Measurements from ENCODE around the gene WDR88.
"Not testable (repeated sequence)": the region's sequence is repeated elsewhere in the genome, so short reads cannot be mapped to it uniquely, and the experiment has no call there.

The WDR88 gene

DNA sequence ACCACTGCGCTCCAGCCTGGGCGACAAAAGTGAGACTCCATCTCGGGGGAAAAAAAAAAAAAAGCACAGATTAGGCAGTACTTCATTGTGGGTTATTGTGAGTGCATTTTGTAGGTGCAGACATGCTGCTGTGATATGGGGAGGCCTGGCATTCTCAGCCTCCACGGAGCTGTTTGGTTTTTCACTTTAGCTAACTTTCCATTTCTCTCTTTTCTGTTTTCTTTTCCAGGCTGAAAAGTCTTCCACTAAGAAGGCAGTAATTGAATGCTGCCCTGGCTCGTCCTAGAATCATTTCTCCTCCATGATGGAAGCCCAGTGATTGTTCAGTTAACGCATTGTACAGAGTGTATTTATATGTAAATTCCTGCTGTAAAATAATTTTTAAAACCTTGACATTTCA, 2.0 kb upstream of the WDR88 start:
- DNase-seq (ENCODE audit: low spot score): no peak

DNA sequence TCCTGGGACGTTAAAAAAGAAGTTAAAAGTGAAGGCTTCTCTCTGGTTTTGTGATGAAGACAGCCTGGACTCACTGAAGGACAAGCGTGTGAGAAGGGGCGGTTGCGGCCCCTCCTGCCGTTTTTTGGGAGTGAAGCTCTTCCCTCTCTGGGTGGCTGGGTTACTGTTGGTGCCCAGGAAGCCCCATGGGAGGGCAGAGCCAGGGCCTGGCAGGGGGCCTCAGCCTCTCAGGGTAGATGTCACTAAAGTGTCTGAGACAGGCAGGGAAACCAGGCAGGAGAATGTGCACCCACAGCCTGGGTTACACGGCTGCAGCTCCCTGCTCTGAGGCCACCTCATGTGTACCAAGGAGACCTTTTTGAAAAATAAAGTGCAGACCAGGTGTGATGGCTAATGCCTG, 1.5 kb upstream of the WDR88 start:
- no peak for DNase-seq (ENCODE audit: low spot score)

DNA sequence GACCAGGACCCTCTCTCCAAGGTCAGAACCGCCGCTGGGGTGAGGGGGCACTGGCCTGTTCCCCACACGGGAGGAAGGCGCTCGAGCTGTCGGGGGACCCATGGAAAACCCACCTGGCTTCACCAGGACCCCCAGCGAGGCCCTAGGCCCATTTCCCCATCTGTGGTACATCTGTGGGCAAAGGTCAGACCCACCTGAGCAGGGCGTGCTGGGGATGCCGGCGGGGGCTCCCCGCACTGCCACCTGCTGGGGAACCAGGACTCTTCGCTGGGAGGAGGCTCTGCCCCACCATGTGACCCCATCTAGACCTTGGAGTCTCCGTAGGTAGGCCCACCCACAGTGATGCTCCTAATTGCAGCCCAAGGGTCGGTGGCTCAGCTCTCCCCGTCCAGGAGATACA, 511 bp downstream of the WDR88 start:
- DNase-seq (ENCODE audit: low spot score): no peak

DNA sequence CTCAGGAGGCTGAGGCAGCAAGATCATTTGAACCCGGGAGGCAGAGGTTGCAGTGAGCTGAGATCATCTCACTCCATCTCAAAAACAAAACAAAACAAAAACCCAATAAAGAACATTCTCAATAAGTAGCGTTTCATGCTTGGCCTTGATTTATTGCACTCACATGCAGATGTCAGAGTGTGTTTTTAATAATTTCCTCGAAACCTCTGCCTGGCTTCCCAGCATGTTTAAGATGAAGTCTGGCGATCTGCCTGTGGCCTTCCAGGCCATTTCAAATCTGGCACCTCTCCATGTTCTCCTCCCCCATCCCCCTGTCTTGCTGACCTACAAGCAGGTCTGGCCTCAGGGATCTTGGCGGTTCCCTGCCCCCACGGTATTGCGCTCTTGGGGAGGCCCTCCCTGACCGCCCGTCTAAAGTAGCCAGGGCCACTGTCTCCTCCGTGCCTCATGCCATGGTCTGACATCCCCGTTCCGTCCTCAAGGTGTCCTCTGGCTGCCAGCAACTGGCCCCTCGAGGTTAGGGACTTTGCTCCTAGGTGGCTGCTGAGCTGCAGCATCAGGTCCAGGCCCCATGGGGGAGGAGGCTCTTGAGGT, 1.6 kb downstream of the WDR88 start:
- DNase-seq (ENCODE audit: low spot score): no peak

DNA sequence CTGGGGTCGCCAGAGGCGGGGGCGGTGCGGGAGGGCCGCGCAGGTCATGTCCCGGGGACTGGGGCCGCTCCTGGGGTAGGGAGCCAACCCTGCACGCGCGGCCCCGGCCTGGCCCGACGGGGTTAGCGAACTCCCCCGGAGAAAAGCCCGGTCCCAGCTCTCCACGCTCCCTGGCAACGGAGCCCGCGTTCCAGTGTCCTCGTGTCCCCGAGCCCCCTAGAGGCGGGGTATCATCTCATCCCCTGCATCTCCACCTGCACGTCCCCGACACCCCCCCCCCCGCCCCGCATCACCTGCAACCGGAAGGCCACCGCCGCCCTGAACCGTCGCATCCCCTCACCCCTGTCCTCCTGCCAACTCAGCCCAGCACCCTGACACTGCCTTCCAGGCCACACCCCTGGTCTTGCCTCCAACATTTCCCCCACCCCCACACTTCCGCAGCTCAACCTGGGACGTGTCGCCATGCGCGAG, 2.7 kb downstream of the WDR88 start:
- no peak for DNase-seq (ENCODE audit: low spot score)

DNA sequence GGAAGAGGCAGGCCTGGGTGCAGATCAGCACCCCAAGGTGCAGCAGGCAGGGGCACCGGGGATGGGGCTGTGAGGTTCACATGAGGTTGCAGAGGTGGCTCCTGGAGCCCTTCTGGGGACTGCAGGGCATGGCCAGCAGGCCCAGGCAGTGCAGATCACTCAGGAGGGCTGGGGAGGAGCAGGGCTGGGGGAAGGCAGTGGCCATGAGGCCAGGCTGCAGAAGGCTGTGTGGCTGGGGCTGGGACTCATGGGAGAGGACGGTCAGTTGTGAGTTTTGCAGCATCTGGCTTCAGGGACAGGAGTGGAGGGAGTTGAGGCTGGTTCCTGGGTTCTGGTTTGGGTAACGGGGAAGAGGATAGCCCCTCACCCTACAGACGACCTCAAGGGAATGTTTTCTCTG, 7.3 kb downstream of the WDR88 start:
- DNase-seq (ENCODE audit: low spot score): no peak

DNA sequence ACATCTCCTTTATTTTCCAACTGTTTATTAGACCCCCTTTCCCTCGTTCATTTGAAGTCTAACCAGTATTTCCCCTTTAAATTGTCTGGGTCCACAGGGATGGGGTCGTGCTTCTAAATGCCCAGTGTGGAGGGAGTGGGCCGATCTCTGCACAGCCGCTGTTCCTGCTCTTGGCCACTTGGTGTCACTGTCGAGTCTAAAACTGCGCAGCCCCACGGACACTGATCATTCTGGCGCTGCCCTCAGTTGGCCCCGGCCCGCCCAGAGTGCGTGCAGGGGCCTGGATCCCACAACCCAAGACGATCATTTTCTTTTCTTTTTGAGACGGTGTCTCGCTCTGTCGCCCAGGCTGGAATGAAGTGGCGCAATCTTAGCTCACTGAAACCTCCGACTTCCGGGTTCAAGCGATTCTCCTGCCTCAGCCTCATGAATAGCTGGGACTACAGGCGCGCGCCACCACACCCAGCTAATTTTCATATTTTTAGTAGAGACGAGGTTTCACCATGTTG, 12.0 kb downstream of the WDR88 start:
- DNase-seq (ENCODE audit: low spot score): peak; percentile 89

DNA sequence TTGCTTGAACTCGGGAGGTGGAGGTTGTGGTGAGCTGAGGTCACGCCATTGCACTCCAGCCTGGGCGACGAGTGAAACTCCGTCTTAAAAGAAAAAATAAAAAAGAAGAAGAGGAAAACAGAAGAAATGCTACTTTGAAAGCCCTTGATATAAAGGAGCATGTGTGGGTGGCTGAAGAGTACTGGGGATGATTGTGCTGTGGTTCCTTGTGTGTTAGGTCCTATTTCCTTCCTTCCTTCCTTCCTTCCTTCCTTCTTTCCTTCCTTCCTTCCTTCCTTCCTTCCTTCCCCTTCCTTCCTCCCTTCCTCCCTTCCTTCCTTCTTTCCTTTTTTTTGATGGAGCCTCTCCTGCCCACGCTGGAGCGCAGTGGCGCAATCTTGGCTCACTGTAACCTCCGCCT, 14.3 kb downstream of the WDR88 start:
- DNase-seq (ENCODE audit: low spot score): no peak

DNA sequence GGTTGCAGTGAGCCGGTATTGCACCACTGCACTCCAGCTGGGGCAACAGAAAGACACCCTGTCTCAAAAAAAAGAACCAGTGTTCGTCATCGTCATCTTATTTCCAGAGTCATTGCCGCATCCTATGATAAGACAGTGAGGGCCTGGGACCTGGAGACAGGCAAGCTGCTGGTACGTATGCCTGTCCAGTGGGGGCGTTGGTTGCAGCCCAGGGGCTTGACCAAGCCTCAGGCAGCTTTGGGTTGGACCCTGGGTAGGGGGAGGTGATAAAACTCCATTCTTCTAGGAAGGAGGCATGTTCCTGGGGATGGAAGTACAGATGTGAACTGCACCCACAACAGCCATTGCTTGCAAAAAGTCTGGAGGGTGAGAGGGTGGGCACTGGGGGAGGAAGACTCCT, 15.6 kb downstream of the WDR88 start:
- no peak for DNase-seq (ENCODE audit: low spot score)

DNA sequence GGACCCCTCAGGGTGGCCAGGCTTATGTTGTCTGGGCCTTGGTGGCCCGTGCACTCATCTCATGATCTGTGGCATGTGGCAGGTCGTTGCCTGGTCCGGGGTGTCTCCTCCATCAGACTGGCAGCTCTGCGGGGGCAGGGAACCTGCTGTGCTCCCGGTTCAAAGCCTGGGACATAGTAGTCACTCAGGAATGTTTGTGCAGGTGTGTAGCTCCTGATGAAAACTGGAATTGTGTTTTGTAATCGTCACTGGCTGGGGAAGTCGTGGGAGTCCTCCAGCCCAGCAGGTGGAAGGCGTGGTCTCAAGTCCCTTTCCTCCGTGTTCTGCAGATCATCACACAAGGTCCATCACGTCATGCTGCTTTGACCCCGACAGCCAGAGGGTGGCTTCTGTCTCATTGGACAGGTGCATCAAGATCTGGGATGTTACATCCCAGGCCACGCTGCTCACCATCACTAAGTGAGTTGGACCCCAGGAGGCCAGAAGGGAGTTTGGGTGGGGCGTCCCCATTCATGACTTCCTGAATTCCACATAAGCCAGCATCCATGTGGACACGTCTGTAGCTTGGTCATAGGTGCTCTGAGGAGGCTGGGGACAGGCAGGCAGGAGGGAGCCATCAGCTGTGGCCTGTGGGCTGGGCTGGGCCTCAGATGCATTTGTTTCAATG, 19.1 kb downstream of the WDR88 start:
- DNase-seq (ENCODE audit: low spot score): no peak

DNA sequence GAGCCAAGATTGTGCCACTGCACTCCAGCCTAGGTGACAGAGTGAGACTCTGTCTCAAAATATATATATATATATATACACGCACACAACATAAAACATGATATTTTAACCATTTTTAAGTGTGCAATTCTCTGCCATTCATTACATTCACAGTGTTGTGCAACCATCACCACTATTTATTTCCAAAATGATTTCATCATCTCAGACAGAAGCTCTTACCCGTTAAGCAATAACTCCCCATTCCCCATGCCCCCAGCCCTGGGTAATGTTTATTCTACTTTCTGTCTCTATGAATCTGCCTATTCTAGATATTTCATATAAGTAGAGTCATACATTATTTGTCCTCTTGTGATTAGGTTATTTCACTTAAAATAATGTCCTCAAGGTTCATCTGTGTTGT, 20.3 kb downstream of the WDR88 start:
- DNase-seq (ENCODE audit: low spot score): no peak

DNA sequence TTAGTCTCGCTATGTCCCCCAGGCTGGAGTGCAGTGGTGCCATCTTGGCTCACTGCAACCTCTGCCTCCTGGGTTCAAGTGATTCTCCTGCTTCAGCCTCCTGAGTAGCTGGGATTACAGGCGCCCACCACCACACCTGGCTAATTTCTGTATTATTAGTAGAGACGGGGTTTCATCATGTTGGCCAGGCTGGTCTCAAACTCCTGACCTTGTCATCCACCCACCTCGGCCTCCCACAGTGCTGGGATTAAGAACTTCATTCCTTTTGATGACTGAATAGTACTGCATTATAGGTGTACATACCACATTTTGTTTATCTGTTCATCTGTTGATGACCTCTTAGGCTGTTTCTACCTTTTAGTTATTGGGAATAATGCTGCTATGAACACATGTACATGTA, 20.7 kb downstream of the WDR88 start:
- DNase-seq (ENCODE audit: low spot score): not testable (repeated sequence)

DNA sequence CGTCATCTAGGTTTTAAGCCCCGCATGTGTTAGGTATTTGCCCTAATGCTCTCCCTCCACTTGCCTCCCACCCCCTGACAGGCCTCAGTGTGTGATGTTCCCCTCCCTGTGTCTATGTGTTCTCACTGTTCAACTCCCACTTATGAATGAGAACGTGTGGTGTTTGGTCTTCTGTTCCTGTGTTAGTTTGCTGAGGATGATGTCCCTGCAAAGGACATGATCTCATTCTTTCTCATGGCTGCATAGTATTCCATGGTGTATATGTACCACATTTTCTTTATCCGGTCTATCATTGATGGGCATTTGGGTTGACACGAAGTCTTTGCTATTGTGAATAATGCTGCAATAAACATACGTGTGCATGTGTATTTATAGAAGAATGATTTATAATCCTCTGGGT, 22.4 kb downstream of the WDR88 start:
- not testable (repeated sequence) for DNase-seq (ENCODE audit: low spot score)

DNA sequence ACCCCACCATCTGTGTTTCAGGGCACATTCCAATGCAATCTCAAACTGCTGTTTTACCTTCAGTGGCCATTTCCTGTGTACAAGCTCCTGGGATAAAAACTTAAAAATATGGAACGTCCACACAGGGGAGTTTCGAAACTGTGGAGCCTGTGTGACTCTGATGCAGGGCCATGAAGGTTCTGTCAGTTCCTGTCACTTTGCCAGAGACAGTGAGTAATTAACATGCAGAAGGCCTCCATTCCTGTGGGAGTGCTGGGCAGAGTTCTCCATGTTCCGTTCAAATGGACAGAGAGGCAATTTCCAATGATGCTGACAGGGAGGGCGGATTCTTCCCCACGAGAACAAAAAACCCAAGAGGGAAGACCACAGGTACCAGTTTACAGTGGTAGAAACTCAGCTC, 24.4 kb downstream of the WDR88 start:
- no peak for DNase-seq (ENCODE audit: low spot score)

DNA sequence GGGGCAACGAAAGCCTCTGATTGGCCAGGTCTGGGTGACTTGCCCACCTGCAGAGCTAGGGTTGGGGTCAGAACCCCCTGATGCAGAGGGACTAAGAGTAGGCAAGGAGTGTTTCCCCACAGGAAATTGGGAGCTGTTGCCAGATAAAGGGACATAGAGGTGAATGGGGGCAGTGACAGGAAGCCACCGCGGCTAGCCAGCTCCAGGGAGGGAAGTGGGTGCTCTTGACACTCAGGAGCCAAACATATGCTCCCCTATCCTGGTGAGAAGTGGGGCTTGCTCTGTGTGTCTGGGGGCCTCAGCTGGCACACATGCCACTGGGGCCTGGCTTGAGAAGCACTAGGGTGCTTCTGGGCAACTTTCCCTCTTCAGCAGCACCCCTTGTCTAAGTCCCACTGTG, 26.0 kb downstream of the WDR88 start:
- DNase-seq (ENCODE audit: low spot score): no peak

DNA sequence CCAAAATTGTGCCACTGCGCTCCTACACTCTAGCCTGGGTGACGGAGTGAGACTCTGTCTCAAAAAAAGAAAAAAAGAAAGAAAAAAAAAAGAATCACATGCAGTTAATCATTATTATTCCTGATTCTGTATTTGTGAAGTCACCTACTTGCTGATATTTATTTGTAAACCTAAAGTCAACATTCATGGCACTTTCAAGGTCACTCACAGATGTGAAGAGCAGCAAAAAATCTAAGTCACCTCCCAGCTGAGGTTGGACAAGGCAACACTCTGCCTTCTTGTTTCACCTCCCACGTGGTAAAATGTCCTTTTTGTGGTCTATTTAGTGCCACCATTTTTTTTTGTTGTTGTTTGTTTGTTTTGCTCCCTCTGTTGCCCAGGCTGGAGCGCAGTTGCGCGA, 26.5 kb downstream of the WDR88 start:
- DNase-seq (ENCODE audit: low spot score): no peak

DNA sequence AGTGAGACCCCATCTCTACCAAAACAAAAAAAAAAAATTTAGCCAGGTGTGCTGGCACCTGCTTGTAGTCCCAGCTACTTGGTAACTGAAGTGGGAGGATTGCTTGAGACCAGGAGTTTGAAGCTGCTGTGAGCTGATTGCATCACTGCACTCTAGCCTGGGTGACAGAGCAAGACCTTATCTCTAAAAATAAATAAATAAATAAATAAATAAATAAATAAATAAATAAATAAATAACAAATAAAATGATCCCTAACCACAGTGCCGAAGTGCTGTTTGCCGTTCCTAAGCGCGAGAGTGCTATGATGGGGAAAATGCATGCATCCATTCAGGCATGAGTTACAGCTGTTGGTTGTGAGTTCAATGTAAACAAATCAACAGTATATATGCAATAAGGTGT, 27.2 kb downstream of the WDR88 start:
- DNase-seq (ENCODE audit: low spot score): no peak

DNA sequence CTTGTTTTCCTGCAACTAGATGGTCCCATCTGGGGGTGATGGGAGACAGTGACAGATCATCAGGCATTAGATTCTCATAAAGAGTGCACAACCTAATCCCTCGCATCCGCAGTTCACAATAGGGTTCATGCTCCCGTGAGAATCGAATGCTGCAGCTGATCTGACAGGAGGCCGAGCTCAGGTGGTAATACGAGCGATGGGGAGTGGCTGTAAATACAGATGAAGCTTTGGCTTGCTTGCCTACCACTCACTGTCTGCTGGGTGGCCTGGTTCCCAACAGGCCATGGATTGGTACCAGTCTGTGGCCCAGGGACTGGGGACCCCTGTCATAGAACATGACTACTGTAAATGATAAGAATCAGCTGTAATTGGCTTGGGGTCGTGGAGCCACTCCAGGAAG, 28.0 kb downstream of the WDR88 start:
- no peak for DNase-seq (ENCODE audit: low spot score)

DNA sequence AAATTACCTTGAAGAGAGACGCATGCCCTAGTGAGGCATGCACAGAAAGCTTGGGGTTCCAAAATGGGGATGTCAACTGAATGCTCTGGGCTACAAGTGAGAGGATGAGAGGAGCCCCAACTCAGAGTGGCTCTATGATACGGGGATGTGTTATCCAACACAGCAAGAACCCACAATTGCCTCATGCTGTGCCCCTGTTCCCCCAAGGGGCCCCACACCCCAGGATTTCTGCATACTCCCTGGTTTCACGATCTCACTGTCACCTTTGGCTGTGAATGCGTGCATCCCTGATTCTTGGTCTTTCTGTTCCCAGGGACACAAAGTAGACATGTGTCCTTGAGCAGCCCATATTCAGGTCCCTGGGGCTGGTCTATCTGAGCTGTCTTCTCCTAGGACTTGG, 29.3 kb downstream of the WDR88 start:
- DNase-seq (ENCODE audit: low spot score): no peak

DNA sequence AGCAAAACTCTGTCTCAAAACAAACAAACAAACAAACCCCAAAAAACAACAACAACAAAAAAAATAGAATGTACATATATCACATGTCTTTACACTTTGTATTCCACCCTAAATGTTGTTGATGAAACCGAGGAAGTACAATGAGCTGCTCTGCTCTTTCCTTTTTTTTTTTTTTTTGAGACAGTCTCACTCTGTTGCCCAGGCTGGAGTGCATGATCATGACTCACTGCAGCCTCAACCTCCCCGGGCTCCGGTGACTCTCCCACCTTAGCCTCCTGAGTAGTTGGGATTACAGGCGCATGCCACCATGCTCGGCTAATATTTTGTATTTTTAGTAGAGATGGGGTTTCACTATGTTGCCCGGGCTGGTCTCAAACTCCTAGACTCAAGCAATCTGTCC, 31.6 kb downstream of the WDR88 start:
- DNase-seq (ENCODE audit: low spot score): no peak

DNA sequence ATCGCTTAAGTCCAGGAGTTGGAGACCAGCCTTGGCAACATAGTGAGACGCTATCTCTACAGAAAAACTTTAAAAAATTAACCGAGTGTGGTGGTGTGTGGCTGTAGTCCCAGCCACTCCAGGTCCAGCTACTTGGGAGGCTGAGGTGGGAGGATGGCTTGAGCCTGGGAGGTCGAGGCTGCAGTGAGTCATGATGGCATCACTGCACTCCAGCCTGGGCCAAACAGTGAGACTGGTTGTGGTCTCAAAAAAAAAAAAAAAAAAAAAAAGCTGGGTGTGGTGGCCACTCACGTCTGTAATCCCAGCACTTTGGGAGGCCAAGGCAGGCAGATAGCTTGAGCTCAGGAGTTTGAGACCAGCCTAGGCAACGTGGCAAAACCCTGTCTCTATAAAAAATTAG, 34.1 kb downstream of the WDR88 start:
- not testable (repeated sequence) for DNase-seq (ENCODE audit: low spot score)

DNA sequence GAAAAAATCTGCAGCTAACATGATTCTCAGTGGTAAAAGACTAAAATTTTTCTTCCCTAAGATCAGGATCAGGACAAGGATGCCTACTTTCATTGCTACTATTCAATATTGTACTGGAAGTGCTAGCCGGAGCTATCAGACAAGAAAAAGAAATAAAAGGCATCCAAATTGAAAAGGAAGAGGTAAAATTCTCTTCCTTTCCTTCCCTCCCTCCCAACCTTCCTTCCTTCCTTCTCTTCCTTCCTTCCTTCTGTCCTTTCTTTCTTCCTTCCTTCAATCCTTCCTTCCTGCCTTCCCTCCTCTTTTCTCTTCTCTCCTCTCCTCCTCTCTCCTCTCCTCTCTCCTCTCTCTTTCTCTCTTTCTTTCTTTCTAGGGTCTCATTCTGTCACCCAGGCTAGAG, 35.5 kb downstream of the WDR88 start:
- DNase-seq (ENCODE audit: low spot score): no peak

DNA sequence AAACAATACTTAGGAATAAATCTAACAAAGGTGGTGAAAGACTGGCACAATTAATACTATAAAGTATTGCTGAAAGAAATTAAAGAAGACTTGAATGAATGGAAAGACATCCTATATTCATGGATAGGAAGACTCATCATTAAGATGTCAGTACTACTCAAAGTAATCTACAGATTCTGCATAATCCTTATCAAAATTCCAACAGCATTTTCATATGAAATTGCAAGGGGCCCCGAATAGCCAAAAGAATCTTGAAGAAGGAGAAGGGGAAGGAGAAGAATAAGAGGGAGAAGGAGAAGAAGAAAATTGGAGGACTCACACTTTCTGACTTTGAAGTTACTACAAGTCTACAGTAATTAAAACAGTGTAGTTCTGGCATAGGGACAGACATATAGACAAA, 36.6 kb downstream of the WDR88 start:
- no peak for DNase-seq (ENCODE audit: low spot score)

DNA sequence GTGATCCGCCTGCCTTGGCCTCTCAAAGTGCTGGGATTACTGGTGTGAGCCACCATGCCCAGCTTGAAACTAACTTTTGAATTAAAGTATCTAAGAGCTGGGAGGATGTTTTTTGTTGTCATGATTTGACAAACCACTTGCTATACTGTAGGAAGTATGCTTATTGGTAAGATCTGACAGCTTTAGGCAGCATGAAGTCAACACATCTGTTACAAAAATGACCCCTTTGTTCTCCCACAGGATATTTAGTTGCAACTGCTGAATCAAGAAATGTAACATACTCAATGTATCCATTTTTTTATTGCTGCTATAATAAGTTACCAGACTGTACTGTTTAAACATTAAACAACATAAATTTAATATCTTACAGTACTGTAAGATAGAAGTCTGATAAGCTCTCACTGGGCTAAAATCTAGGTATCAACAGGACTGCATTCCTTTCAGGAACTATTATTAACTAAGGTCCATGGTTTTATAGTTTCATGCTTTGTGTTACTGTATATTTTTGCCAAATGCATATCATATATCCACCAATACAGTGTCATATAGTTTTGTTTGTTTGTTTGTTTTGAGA, 39.4 kb downstream of the WDR88 start:
- no peak for DNase-seq (ENCODE audit: low spot score)
